Stimulated activated CD8-positive, alpha-beta memory T cell treated with anti-CD3 and anti-CD28 coated beads, Interleukin-4, amount 100 ng/mL, for 48 hours (primary cell): Measurements from ENCODE around the gene NLRX1.
"Not testable (repeated sequence)": the region's sequence is repeated elsewhere in the genome, so short reads cannot be mapped to it uniquely, and the experiment has no call there.

ENCODE experiments used
- DNase-seq: peaks from one replicate; pipeline ENCODE4 v3.0.0-alpha.2; 2020

Gene NLRX1

DNA sequence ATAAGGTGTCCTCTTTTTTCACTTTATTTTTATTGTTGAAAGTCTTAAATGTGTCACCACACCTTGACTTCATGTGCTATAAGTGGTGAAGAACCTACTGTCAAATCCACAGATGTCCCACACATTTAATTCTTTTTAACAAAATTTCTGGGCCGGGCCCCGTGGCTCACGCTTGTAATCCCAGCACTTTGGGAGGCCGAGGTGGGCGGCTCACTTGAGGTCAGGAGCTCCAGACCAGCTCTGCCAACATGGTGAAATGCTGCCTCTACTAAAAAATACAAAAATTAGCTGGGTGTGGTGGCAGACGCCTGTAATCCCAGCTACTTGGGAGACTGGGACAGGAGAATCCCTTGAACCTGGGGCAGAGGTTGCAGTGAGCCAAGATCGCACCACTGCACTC lies 40.7 kb downstream of the NLRX1 start:
- no peak for DNase-seq

DNA sequence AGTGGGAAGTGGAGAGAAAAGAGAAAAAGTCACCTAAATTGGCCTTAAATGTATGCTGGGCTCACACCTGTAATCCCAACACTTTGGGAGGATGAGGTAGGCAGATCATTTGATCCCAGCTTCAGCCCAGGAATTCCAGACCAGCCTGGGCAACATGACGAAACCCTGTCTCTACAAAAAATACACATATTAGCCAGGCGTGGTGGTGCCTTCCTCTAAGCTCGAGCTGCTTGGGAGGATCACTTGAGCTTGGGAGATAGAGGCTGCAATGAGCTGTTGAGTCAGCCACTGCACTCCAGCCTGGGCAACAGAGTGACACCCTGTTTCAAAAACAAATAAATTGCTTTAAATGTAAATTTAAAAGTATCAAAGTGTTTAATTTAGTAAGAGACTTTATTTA lies 41.5 kb downstream of the NLRX1 start:
- DNase-seq = no peak

DNA sequence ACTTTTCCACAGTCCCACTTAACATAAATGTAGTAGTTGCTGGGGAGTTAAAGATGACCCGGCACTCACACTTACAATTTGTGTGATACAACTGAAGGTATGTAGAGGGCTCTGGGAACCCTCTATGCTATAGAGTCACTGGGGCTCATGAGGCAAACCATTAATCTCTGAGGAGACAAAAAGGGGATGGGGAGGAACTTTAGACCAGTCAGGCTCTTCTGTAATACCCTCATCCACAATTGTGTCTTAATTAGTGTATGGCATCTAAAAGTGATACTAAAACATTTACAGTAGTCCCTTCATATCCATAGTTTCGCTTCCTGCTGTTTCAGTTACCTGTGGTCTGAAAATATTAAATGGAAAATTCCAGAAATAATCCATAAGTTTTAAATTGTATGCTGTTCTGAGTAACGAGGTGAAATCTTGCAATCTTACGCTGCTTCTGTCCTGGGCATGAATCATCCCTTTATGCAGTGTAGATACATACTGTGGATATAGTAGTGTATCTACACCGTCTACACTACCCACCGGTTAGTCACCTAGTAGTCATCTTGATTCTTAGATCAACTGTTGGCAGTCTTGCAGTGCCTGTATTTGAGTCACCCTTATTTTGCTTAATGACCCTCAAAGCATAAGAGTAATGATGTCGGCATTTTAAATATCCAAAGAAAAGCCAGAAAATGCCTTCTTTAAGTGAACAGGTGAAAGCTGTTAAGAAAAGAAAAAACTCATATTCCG lies 49.8 kb downstream of the NLRX1 start:
- no peak for DNase-seq

DNA sequence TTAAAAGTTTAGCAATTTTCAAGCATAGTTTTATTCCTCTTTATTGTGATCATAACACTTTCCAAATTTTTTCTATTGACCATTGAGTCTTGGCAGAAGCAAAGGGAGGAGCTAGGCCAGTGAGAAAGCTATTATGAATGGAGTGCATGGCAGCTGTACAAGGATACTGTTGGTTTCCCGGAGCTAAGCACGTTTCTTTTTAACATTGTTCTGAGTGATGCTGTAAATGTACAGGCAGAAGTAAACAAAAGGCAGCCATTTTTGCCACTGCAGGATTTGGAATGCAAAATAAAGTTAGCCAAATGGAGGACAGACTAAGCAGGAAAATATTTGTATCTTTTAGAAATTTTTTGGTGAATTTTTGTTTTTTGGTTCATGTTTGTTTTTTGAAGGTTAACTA lies 53.8 kb downstream of the NLRX1 start:
- DNase-seq = no peak

DNA sequence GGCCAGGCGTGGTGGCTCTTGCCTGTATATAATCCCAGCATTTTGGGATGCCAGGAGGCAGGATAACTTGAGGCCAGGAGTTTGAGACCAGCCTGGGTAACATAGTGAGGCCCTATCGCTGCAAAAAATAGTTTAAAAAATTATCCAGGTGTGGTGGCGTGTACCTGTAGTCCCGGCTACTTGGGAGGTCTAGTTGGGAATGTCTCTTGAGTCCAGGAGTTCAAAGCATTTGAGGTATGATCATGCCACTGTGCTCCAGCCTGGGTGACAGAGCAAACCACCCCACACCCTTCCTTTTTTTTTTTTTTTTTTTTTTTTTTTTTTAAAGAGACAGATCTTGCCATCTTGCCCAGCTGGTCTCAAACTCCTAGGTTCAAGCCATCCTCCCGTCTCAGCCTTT lies 54.4 kb downstream of the NLRX1 start:
- no peak for DNase-seq

DNA sequence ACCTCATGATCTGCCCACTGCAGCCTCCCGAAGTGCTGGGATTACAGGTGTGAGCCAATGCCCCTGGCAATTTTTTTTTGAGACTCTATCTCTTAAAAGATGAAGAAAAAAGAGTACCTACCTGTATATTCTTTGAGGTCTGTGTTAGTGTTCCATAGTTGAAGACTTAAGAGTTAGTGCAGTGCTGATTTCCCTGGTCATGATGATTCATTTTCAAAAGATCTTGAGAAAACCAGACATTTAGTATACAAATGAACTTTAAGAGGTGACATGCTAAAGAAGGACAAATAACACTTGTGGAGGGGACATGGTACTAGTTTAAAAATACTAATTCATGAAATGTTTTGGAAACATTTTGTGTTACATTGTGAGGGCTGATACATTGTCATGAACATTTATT lies 55.3 kb downstream of the NLRX1 start:
- no peak for DNase-seq

DNA sequence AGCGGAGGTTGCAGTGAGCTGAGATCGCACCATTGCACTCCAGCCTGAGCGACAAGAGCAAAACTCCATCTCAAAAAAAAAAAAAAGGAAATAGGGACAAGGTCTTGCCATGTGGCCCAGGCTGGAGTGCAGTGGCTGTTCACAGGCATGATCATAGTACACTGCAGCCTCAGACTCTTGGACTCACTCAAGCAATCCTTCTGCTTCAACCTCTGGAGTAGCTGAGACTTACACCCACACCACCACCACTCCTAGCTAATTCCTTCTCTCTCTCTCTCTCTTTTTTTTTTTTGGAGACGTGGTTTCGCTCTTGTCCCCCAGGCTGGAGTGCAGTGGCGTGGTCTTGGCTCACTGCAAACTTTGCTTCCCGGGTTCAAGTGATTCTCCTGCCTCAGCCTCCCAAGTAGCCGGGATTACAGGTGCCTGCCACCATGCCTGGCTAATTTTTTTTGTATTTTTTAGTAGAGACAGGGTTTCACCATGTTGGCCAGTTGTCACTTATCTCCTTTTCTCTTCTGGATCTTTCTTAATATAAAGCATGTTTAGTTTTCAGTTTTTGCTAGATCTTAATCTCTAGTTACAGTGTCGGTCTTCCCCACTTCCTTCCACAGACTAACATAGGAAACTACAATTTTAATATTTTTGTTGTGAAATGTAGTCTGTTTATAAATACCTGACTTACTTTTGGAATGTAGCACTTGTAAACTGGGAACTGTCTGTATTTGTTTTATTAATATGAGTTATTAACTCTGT lies 60.2 kb downstream of the NLRX1 start:
- not testable (repeated sequence) for DNase-seq

DNA sequence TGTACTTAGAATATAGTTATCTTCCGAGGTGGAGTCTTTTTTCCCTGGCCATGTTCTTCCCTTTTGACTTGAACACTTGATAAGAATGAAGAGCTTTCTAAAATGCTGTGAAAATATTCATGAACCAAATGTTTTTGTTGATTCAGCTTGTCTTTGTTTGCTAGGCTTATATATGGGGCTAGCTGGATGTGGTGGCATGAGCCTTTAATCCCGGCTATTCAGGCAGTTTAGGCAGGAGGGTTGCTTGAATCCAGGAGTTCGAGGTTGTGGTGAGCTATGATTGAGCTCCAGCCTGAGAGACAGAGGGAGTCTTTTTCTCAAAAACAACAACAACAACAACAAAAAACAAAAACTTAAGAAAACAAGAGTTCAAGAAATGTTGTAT lies 60.8 kb downstream of the NLRX1 start:
- no peak for DNase-seq

DNA sequence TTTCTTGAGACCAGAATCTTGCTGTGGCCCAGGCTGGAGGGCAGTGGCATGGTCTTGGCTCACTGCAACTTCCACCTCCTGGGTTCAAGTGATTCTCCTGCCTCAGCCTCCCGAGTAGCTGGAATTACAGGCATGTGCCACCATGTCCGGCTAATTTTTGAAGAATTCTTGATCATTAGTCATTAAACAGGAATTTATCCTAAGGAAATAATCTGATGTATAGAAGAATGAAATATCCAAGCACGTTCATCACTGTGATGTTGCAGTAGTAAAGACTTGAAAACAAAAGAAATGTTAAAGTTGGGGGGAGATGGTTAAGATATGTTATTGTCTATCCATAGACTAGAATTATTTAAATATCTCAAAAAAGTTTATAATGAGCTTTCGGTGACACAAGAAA lies 61.2 kb downstream of the NLRX1 start:
- no peak for DNase-seq
